ENCODE data around the gene SPRR1A. TPM values are rescaled to one million over a fixed set of nuclear protein-coding genes. Genes with fewer than 3 reads are reported as not detected.
A peak's percentile ranks its signal among the peaks of the same experiment; 100 is the strongest.

Gene SPRR1A
- polyA plus RNA-seq, 6 donors from 2014 or later, result not detected

DNA sequence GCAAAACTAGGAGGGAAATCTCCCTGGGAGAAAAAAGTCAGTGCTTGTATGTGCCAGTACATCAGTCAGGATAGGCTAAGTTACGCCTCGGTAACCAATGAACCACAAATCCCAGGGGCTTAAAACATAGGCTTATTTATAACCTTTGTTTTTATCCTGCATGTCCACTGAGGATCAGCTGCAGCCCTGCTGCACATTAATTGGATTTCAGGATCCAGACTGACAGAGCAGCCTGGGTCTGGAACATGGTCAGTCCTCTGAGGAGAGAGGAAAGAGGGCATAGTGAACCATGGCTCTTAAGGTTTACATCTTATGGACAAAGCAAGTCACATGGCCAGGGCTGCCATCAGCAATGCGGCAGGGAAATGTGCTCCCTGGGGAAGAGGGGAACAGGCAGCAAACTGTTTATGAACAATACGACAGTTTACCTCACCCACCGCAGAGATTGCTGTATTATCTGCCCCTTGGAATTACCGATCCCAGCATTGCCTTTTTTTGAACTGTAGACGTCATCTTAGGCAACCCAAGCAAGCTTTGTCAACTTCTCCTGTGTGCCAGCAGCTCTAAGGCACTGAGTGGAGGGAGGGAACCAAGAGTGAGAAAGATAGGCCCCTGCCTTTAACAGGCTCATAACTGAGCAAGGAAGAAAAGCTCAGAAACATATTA, 22.5 kb upstream of the SPRR1A start:
- DNase-seq, result no peak
- Mint-ChIP-seq H3K27ac (no peak overlapping the region), H3K36me3 (no peaks in the 10 kb centered on the region), H3K27me3 (peaks cover 19 to 43% (median 40%) of the 10 kb centered on the region in 3 donors), H3K9me3 (peaks cover 0 to 7% (median 0%) of the 10 kb centered on the region in 7 donors), H3K4me3 (no peak overlapping the region), H3K4me1 (peaks cover 10 to 13% (median 11%) of the 10 kb centered on the region in 3 donors)
- ATAC-seq (ENCODE audit: low read depth in 2 of 2), result no peak

DNA sequence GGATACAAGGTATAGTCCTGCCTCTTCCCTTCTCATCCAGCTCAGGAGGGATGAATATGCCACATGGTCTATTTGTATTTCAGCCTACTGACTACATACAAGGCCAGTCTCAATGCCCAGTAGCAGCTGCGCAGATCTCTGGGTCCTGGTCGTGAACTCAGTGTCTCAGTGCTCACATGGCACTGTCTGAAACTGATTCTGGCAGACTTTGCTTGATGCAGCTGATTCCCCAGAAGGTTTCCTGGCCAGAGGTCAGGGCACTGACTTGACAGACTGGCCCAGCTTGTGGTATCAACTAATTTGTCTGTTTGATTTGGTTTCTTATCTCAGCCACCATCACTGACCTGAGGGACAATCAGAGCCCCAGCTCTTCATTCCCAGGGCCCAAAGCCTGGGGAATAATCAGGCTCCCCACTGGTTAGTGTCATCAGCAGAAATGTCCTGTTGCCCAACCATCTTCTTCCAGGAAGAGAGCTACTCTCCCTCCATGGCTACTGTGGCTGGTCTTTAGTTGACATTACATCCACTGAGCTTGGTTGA, 20.9 kb upstream of the SPRR1A start:
- Mint-ChIP-seq H3K4me1 (peaks cover 10 to 13% (median 11%) of the 10 kb centered on the region in 3 donors), H3K27ac (no peak overlapping the region), H3K36me3 (no peaks in the 10 kb centered on the region), H3K4me3 (no peak overlapping the region), H3K9me3 (peaks cover 0 to 3% (median 0%) of the 10 kb centered on the region in 7 donors), H3K27me3 (peaks cover 22 to 54% (median 43%) of the 10 kb centered on the region in 3 donors)
- ATAC-seq (ENCODE audit: low read depth in 2 of 2), result no peak
- no peak for DNase-seq

DNA sequence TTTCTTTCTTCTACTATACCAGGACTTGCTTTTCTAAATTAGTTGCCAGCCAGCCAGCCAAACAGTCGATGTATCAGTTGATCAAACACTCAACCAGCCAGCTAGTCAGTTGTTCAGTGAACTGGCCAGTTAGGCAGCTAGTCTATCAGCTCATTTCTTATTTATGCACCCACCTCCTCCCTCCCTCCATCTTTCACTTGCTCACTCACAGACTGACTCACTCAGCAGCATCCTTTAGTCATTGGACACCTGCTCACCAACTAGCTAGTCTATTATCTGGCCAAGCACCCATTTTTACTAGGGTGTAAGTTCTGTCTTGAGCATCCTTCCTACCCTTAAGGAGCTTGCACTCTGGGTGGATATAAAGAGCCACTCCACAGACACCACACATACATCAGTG, 19.3 kb upstream of the SPRR1A start:
- peaks cover 0 to 3% (median 0%) of the 10 kb centered on the region in 7 donors for H3K9me3 Mint-ChIP-seq
- H3K4me1 Mint-ChIP-seq, result peaks cover 10 to 13% (median 11%) of the 10 kb centered on the region in 3 donors
- H3K4me3 Mint-ChIP-seq, result no peak overlapping the region
- H3K27me3 Mint-ChIP-seq, result peaks cover 21 to 62% (median 45%) of the 10 kb centered on the region in 3 donors
- ATAC-seq (ENCODE audit: low read depth in 2 of 2) (no peak), DNase-seq (no peak)
- no peaks in the 10 kb centered on the region for H3K36me3 Mint-ChIP-seq
- H3K27ac Mint-ChIP-seq, result no peak overlapping the region

DNA sequence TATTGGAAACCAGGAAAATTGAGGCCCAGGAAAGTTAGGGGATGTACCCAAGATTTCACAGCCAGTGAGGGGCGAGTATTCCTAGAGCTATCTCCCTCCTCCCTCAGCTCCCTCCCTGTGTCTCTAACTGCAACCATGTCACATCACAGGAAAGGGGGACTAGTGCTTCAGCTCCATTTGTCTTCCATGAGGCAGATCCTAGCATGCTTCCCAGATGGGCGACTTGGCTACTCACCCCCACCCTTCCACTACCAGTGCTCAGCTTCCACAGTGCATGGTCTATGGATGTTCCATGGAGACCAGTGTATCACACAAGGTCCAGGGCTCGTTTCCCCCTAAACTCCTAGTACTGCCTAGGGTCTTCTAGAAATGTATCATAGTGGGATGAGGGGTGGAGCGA, 18.0 kb upstream of the SPRR1A start:
- H3K36me3 Mint-ChIP-seq, result no peaks in the 10 kb centered on the region
- ATAC-seq (ENCODE audit: low read depth in 2 of 2) (no peak), DNase-seq (no peak)
- H3K9me3 Mint-ChIP-seq, result peaks cover 0 to 3% (median 0%) of the 10 kb centered on the region in 7 donors
- H3K27me3 Mint-ChIP-seq, result peaks cover 14 to 58% (median 37%) of the 10 kb centered on the region in 3 donors
- no peak overlapping the region for H3K4me3 Mint-ChIP-seq
- H3K27ac Mint-ChIP-seq, result peak overlapping the region in 1 of 6 donors; percentile 86
- H3K4me1 Mint-ChIP-seq, result peaks cover 8 to 9% (median 9%) of the 10 kb centered on the region in 3 donors

DNA sequence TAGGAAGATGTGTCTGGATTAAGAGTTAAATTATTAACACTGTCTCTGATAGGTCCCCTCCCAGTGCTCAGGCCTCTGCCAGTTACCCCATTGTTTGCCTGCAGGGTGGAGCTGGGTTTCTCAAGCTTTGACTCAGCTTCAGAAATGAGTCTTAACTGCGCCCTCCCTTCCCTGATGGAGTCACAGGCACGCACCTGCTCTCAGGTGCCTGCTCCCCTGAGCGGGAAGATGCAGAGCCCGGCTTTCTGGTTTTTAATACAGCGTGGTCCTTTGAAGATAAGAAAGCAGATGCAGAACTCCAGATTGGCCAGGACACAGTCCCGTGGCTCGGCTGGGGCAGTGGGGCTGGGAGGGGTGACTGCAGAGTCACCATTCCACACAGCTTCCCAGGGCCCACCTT, 16.7 kb upstream of the SPRR1A start:
- Mint-ChIP-seq H3K27ac (no peak overlapping the region), H3K9me3 (peaks cover 0 to 3% (median 0%) of the 10 kb centered on the region in 7 donors), H3K27me3 (peaks cover 19 to 67% (median 31%) of the 10 kb centered on the region in 3 donors), H3K36me3 (no peaks in the 10 kb centered on the region), H3K4me3 (no peak overlapping the region), H3K4me1 (no peaks in the 10 kb centered on the region)
- DNase-seq, result no peak
- no peak for ATAC-seq (ENCODE audit: low read depth in 2 of 2)

DNA sequence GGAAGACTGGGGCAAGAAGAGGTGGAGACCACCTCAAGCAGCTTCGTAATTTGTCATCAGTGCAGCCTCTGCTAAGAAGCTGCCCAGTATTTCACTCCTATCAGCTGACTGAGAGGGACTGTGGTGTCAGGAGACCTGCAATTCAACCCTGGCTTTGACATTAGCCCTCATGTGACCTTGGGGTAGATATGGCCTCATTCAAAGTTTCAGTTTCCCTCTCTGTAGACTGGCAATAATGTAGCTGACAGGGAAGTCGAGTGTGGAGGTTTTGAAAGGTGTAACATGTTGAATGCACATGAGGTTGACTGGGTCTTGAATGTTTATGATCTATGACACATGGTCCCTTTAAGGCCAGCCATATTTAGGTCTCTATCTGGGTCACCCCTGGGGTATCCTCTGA, 15.6 kb upstream of the SPRR1A start:
- peaks cover 0 to 5% (median 0%) of the 10 kb centered on the region in 7 donors for H3K9me3 Mint-ChIP-seq
- H3K27ac Mint-ChIP-seq, result no peak overlapping the region
- H3K27me3 Mint-ChIP-seq, result peaks cover 22 to 77% (median 34%) of the 10 kb centered on the region in 3 donors
- no peaks in the 10 kb centered on the region for H3K4me1 Mint-ChIP-seq
- H3K36me3 Mint-ChIP-seq, result no peaks in the 10 kb centered on the region
- no peak for ATAC-seq (ENCODE audit: low read depth in 2 of 2)
- no peak overlapping the region for H3K4me3 Mint-ChIP-seq
- DNase-seq, result no peak

DNA sequence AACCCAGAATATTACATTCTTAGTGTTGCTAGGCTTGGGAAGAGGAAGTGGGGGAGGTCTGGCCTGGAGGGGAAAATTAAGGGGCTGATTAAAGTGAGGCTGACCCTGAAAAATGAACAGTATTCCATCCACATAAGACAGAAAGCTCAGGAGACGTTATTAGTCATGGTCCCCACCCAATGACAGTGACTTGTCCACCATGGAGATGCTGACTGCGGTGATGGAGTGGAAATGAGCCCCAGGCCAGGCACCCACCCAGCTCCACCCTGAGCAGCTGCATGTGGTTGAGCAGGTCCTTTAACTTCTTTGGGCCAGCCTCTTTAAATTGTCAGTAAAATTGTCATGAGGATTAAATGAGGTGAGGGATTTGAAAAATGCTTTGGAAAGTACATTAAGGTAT, 14.8 kb upstream of the SPRR1A start:
- H3K4me1 Mint-ChIP-seq, result no peaks in the 10 kb centered on the region
- H3K27ac Mint-ChIP-seq, result no peak overlapping the region
- ATAC-seq (ENCODE audit: low read depth in 2 of 2) (no peak), DNase-seq (no peak)
- H3K9me3 Mint-ChIP-seq, result peaks cover 0 to 5% (median 0%) of the 10 kb centered on the region in 7 donors
- H3K36me3 Mint-ChIP-seq, result no peaks in the 10 kb centered on the region
- no peak overlapping the region for H3K4me3 Mint-ChIP-seq
- peaks cover 25 to 77% (median 36%) of the 10 kb centered on the region in 3 donors for H3K27me3 Mint-ChIP-seq

DNA sequence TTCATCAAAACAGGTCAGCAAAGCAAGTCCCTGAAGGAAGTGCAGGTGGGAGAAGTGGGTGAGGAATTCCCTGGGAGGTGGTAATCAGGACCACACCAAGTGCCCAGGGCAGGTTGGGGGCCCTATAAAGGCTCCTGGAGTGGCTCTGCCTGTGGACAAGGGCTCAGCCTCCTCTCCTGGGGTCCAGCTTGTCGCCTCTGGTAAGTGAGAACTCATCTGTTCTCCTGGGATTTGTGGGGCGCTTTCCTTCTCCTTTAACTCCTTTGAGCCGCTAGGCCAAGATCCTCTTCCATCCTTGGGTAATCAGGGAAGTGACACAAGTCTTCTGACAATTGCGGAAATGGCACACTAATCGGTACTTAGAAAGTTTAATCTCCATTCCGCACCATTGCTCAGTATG, 13.4 kb upstream of the SPRR1A start, which contains the start of gene SPRR4:
TSS of gene SPRR4 (plus strand) at position 154 of the 400 bp plus-strand sequence. CDS start 1,243 bp downstream, outside the sequence.
- H3K36me3 Mint-ChIP-seq, result no peaks in the 10 kb centered on the region
- ATAC-seq (ENCODE audit: low read depth in 2 of 2) (no peak), DNase-seq (no peak)
- peaks cover 0 to 5% (median 0%) of the 10 kb centered on the region in 7 donors for H3K9me3 Mint-ChIP-seq
- no peaks in the 10 kb centered on the region for H3K4me1 Mint-ChIP-seq
- H3K27me3 Mint-ChIP-seq, result peaks cover 32 to 72% (median 33%) of the 10 kb centered on the region in 3 donors
- H3K27ac Mint-ChIP-seq, result no peak within 1 kb of the TSS
- no peak within 1 kb of the TSS for H3K4me3 Mint-ChIP-seq

DNA sequence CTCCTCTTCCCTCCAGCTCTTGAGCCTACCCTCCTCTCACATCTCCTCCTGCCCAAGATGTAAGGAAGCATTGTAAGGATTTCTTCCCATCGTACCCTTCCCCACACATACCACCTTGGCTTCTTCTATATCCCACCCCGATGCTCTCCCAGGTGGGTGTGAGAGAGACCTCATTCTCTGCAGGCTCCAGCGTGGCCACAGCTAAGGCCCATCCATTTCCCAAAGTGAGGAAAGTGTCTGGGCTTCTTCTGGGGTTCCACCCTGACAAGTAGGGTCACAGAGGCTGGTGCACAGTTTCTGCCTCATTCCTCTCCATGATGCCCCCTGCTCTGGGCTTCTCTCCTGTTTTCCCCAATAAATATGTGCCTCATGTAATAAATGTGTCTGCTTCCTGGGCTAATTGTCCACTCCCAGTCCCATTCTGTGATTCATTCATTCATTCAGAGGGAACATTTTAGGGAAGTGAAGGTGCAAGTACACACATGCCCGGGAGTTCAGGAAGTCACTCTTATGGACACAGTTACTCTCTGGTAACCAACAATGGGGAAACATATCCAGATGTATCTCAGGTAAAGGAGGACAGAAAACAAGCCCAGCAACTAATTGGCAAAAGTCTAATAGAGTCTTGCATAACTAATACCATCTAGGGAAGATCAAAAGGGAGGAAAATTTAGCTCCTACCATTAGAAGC, 11.5 kb upstream of the SPRR1A start:
- ATAC-seq (ENCODE audit: low read depth in 2 of 2) (no peak), DNase-seq (no peak)
- no peaks in the 10 kb centered on the region for H3K36me3 Mint-ChIP-seq
- H3K4me3 Mint-ChIP-seq, result peak overlapping the region in 1 of 8 donors; percentile 18
- peaks cover 0 to 5% (median 0%) of the 10 kb centered on the region in 7 donors for H3K9me3 Mint-ChIP-seq
- H3K27me3 Mint-ChIP-seq, result peaks cover 28 to 76% (median 29%) of the 10 kb centered on the region in 3 donors
- H3K4me1 Mint-ChIP-seq, result no peaks in the 10 kb centered on the region
- no peak overlapping the region for H3K27ac Mint-ChIP-seq

DNA sequence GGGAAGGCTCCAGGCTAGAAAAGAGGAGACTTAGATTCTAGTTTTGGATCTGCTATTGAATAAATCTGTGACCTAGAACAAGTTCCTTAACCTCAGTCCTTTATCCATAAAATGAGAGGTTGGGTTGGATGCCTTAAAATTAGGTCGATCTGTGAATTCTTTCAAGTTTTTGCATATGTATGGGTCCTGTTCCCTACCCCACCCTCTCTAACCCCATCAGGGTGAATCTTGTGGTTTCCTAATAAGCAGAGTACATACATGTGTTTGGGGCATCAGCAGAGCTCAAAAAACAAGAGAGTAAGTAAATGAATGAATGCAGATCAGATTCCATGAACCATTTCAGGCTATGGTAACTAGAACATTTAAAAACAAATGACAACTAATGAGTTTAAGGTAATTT, 7.2 kb upstream of the SPRR1A start:
- H3K36me3 Mint-ChIP-seq, result no peaks in the 10 kb centered on the region
- no peak for ATAC-seq (ENCODE audit: low read depth in 2 of 2)
- peaks cover 49 to 76% (median 51%) of the 10 kb centered on the region in 3 donors for H3K27me3 Mint-ChIP-seq

DNA sequence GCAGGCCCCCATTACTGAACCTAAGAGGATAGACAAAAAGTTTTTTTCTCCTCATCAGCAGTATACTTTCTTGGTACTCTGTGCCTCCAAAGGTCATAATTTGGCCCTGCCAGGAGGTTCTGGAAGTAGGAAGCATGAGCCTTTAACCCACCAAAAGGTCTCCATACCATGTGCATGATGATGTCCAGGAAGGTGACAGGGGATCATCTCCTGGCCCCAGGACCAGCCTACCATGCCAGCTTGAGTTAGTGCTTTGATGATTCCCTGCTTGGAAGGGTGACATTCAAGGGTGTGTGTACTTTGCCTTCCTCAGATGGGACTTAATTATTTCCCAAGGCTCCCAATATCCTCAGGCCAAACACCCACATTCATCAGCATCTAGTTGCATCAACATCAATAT, 6.3 kb upstream of the SPRR1A start:
- Mint-ChIP-seq H3K36me3 (no peaks in the 10 kb centered on the region), H3K9me3 (peaks cover 0 to 5% (median 0%) of the 10 kb centered on the region in 7 donors), H3K4me1 (no peaks in the 10 kb centered on the region), H3K27me3 (peaks cover 44 to 76% (median 60%) of the 10 kb centered on the region in 3 donors), H3K27ac (peak overlapping the region in 1 of 6 donors; percentile 1), H3K4me3 (no peak overlapping the region)
- ATAC-seq (ENCODE audit: low read depth in 2 of 2), result no peak
- DNase-seq, result no peak

More for the DNA sequence above, 7.2 kb upstream of the SPRR1A start:
- no peak overlapping the region for H3K4me3 Mint-ChIP-seq
- no peak for DNase-seq
- peaks cover 0 to 5% (median 0%) of the 10 kb centered on the region in 7 donors for H3K9me3 Mint-ChIP-seq
- H3K4me1 Mint-ChIP-seq, result no peaks in the 10 kb centered on the region
- H3K27ac Mint-ChIP-seq, result no peak overlapping the region

DNA sequence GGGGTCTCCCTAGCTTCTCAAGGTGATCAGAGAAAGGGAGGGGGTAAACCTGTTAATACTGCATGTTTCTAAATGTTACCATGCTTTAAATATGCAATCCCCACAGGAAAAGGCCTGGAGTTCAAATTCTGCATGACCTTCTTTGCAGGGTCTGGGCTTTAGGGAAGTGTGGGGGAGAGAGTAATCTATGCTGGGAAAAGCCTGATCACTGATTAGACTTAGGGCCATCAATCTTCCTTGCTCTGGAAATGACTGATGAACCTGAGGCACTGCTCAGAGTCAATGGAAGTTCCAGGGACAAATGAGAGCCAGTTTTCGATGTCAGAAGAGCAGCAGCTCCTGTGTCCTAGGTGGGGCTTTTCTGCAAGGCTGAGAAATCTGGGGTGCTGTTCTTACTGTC, 3.2 kb upstream of the SPRR1A start:
- no peak for ATAC-seq (ENCODE audit: low read depth in 2 of 2)
- Mint-ChIP-seq H3K9me3 (no peaks in the 10 kb centered on the region), H3K4me1 (no peaks in the 10 kb centered on the region), H3K27ac (no peak overlapping the region), H3K36me3 (no peaks in the 10 kb centered on the region), H3K27me3 (peaks cover 46 to 72% (median 59%) of the 10 kb centered on the region in 3 donors), H3K4me3 (no peak overlapping the region)
- no peak for DNase-seq

DNA sequence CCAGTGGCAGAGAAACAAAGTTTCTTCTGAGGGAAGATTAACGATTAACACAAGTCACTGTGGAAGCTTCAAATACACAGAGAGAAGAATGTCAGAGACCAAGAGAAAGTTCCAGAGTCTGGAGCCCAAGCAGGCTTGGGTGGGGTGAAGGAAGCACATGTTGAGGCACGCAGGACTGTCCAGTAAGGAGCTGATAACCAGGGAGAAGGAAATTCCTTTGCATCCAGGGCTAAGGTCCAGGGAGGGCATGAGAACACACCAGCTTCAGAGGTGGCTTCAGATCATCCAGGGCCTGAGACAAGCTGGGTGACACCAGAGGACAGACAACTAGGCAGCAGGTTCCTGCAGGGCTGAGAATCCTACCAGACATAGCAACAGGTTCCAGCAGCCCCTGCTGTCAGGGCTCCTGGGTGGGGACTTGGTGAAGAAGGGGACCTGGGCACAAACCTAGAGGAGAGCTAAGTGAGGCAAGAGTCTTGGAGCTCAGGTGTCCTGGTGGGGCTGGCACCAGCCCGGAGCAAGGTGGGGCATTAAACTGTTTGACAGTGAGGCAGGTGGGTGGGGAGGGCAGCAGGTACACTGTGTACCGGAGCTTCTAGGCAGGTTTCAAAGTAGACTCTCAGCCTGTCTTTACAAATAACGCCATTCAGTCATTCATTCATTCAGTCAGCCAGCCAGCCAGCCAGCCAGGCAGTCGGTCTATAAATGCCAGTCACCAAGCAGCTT, 2.6 kb upstream of the SPRR1A start:
- no peak overlapping the region for H3K4me3 Mint-ChIP-seq
- no peaks in the 10 kb centered on the region for H3K4me1 Mint-ChIP-seq
- H3K36me3 Mint-ChIP-seq, result peaks cover 0 to 3% of the 10 kb centered on the region in 2 donors
- peaks cover 52 to 72% (median 58%) of the 10 kb centered on the region in 3 donors for H3K27me3 Mint-ChIP-seq
- DNase-seq (no peak), ATAC-seq (ENCODE audit: low read depth in 2 of 2) (no peak)
- H3K9me3 Mint-ChIP-seq, result peaks cover 0 to 3% (median 0%) of the 10 kb centered on the region in 7 donors
- no peak overlapping the region for H3K27ac Mint-ChIP-seq
